SK-N-MC (cell line): Measurements from ENCODE around the gene KL.

ENCODE experiments used
- EZH2 ChIP-seq: fragments of 200-600 bp; sonication (generic); IDR thresholded peaks from one replicate; pipeline ENCODE4 v1.6.1; 2017; ENCODE audit warnings: antibody characterized with exemption
- FOXP2 ChIP-seq: optimal IDR thresholded peaks from 2 replicates; pipeline ENCODE3; 2011; ENCODE audit warnings: mild to moderate bottlenecking, moderate library complexity; ENCODE audit not compliant: insufficient read depth; ENCODE audit errors: extremely low read length, control extremely low read depth
- POLR2AphosphoS5 ChIP-seq: IDR thresholded peaks from 2 replicates; pipeline ENCODE4 v1.6.1; 2012; ENCODE audit warnings: mild to moderate bottlenecking, low read depth, low read length, borderline replicate concordance

- TF ChIP-seq EZH2 (no peak), POLR2AphosphoS5 (no peak), FOXP2 (no peak)
Measured at GRCh38 chr13:33037673-33038072, 21.4 kb downstream of the KL start.
